ENCODE data around the gene SPEF1. TPM values are rescaled to one million over a fixed set of nuclear protein-coding genes. Genes with fewer than 3 reads are reported as not detected.
A peak's percentile ranks its signal among the peaks of the same experiment; 100 is the strongest.

The SPEF1 gene
- total RNA-seq, 1 donor from 2014 or later: 0.22 TPM

DNA sequence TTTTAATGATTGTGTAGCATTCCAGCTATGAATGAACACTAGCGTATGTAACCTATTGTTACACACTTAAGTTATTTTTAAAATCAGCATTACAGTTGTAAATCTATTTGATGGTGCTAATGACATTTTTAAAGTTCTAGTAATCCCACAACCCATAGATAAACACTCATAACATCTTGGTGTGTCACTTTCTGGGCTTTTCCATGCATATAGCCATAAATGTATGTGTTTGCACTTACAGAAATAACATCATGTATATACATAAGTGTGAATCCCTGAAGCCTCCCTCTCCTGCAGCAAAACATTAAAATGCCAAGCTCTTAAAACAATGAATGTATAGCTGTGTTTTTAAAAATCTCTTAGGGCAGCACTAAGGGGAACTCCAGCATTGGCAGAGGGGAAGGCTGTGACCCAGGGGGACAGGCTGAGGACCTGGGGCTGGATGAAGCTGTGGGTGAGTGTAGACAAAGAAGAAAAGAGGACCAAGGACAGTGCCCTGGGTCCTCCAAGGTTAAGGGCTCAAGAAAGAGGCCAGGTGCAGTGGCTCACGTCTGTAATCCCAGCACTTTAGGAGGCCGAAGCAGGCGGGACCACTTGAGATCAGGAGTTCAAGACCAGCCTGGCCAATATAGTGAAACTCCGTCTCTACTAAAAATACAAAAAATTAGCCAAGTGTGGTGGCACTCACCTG is 6.2 kb upstream of the SPEF1 start:
- Mint-ChIP-seq H3K27me3 (ENCODE audit: unreplicated experiment) (peaks cover 4% of the 10 kb centered on the region), H3K36me3 (ENCODE audit: unreplicated experiment) (no peaks in the 10 kb centered on the region), H3K27ac (ENCODE audit: unreplicated experiment) (no peak overlapping the region), H3K4me3 (ENCODE audit: unreplicated experiment) (peak overlapping the region; percentile 61), H3K9me3 (ENCODE audit: unreplicated experiment) (peaks cover 2% of the 10 kb centered on the region), H3K4me1 (ENCODE audit: low read depth, unreplicated experiment) (peaks cover 5% of the 10 kb centered on the region)
- no peak for DNase-seq
- TF ChIP-seq, protein P1, sequence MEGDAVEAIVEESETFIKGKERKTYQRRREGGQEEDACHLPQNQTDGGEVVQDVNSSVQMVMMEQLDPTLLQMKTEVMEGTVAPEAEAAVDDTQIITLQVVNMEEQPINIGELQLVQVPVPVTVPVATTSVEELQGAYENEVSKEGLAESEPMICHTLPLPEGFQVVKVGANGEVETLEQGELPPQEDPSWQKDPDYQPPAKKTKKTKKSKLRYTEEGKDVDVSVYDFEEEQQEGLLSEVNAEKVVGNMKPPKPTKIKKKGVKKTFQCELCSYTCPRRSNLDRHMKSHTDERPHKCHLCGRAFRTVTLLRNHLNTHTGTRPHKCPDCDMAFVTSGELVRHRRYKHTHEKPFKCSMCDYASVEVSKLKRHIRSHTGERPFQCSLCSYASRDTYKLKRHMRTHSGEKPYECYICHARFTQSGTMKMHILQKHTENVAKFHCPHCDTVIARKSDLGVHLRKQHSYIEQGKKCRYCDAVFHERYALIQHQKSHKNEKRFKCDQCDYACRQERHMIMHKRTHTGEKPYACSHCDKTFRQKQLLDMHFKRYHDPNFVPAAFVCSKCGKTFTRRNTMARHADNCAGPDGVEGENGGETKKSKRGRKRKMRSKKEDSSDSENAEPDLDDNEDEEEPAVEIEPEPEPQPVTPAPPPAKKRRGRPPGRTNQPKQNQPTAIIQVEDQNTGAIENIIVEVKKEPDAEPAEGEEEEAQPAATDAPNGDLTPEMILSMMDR (IDR thresholded peaks at IDR 0.05; ENCODE audit: partially characterized antibody, unreplicated experiment): no peak

DNA sequence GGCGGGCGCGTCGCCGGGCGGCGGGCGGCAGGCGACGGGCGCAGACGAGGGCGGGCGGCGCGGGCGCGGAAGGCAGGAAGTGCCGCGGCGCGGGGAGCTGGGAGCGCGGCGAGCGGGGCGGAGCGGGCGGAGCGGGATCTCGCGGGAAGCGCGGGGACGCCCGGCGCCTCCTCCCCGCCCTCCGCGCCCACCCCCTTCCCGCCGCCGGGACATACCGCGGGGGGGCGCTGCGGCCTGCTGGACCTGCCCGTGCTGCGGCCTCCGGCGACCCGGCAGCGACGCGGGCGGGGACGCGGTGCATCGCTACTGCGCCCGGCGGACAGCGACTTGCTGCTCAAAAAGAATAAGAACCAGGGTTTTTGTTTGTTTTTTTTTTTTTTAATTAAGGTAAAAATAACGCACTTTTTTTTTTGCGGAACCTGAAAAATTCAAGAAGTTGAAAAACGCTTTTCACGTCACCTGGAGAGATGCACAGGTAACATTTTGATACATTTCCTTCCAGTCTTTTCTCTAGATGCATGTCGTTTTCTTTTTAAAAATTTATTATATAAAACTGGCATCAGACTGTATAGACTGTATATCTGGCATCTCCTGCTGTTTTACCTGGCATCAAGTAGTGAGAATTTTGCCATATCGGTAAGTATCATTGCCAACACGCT is 5.5 kb upstream of the SPEF1 start, which contains the start of gene CENPB:
CENPB (minus strand) TSS at position 76 of the 659 bp plus-strand sequence. CDS start 257 bp downstream, outside the sequence.
- peaks cover 5% of the 10 kb centered on the region for H3K4me1 Mint-ChIP-seq (ENCODE audit: low read depth, unreplicated experiment)
- no peaks in the 10 kb centered on the region for H3K36me3 Mint-ChIP-seq (ENCODE audit: unreplicated experiment)
- peak within 1 kb of the TSS; percentile 82 for H3K27ac Mint-ChIP-seq (ENCODE audit: unreplicated experiment)
- peaks cover 2% of the 10 kb centered on the region for H3K9me3 Mint-ChIP-seq (ENCODE audit: unreplicated experiment)
- H3K4me3 Mint-ChIP-seq (ENCODE audit: unreplicated experiment): peak within 1 kb of the TSS; percentile 89
- H3K27me3 Mint-ChIP-seq (ENCODE audit: unreplicated experiment): peaks cover 4% of the 10 kb centered on the region
- DNase-seq: peak; percentile 97
- TF ChIP-seq, protein P1 (IDR thresholded peaks at IDR 0.05; ENCODE audit: partially characterized antibody, unreplicated experiment): peak; percentile 75

DNA sequence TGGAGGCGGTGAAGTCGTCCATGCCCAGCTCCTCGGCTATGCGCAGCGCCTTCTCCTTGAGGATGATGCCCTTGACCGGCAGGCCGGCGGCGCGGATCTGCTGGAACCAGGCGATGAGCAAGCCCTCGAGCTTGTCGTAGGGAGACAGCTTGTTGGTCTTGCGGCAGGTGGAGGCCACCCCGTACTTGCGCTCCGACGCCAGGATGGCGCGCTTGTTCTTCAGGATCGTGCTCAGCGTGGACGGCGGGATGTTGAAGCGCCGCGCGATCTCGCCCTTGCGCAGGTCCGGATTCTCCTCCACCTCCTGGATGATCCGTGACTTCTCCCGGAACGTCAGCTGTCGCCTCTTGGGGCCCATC is 4.9 kb upstream of the SPEF1 start:
- H3K27me3 Mint-ChIP-seq (ENCODE audit: unreplicated experiment): peaks cover 4% of the 10 kb centered on the region
- peak overlapping the region; percentile 89 for H3K4me3 Mint-ChIP-seq (ENCODE audit: unreplicated experiment)
- DNase-seq: peak; percentile 64
- H3K36me3 Mint-ChIP-seq (ENCODE audit: unreplicated experiment): no peaks in the 10 kb centered on the region
- H3K4me1 Mint-ChIP-seq (ENCODE audit: low read depth, unreplicated experiment): peaks cover 5% of the 10 kb centered on the region
- peak overlapping the region; percentile 82 for H3K27ac Mint-ChIP-seq (ENCODE audit: unreplicated experiment)
- TF ChIP-seq, protein P1 (IDR thresholded peaks at IDR 0.05; ENCODE audit: partially characterized antibody, unreplicated experiment): no peak
- peaks cover 5% of the 10 kb centered on the region for H3K9me3 Mint-ChIP-seq (ENCODE audit: unreplicated experiment)

DNA sequence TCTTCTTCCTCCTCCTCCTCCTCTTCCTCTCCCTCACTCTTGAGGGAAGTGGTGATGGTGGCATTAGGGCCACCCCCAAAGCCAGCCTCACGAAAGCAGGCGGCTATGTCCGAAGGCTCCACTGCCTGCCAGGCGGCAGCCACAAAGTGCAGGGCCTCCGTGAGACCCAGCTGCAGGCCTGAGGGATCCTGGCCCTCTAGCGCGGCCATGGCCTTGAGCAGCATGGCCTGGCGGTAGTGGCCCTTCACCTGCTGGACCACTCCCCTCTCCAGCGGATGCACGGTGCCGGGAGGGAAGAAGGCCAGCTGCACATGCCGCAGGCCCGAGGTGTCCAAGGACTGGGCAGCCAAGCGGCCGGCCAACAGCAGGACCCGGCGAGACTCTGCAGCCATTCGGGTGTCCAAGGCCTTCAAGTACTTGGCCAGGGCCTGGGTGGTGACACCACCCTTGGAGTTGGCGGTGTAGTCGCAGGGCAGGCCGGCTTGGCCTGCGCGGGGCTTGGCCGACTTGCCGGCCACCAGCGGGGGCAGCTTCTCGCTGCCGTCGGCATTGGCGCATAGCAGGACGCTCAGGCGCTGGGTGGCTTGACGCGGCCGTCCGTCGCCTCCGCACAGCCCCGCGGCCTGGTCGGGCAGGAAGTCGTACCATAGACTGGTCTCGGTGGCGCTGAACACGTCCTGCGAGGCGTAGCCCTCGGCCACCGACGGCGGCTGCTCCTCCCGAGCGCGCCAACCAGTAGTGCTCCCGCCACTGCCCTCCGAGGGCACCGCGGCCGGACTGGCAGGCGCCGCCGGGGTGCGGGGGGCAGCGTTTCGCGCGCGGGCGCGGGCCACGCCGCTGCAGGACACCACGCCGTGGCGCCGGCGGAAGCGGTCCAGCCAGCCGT is 4.2 kb upstream of the SPEF1 start:
- Mint-ChIP-seq H3K36me3 (ENCODE audit: unreplicated experiment) (no peaks in the 10 kb centered on the region), H3K27me3 (ENCODE audit: unreplicated experiment) (peaks cover 8% of the 10 kb centered on the region), H3K4me1 (ENCODE audit: low read depth, unreplicated experiment) (peaks cover 10% of the 10 kb centered on the region), H3K9me3 (ENCODE audit: unreplicated experiment) (peaks cover 5% of the 10 kb centered on the region), H3K27ac (ENCODE audit: unreplicated experiment) (no peak overlapping the region), H3K4me3 (ENCODE audit: unreplicated experiment) (no peak overlapping the region)
- TF ChIP-seq, protein P1 (IDR thresholded peaks at IDR 0.05; ENCODE audit: partially characterized antibody, unreplicated experiment): no peak
- no peak for DNase-seq
